GM13976 (cell line): ENCODE measurements around the gene XRN2.

ENCODE experiments used
- DNase-seq: peaks from one replicate; pipeline ENCODE4 v3.0.0; 2012; ENCODE audit warnings: low spot score
- in situ Hi-C: fragments of 300-500 bp; cut with MboI; formaldehyde crosslinking; loops from one replicate; pipeline ENCODE4 v1.12.0; 2022; ENCODE audit warnings: low sequenced_read_pairs, mixed read lengths, inconsistent platforms; ENCODE audit not compliant: unreplicated experiment
- TF ChIP-seq, protein P1 (sequence below): IDR thresholded peaks from 2 replicates; pipeline ENCODE4 v1.5.1; 2012; ENCODE audit warnings: borderline replicate concordance, mild to moderate bottlenecking; ENCODE audit not compliant: insufficient read depth; ENCODE audit errors: extremely low read depth, missing control alignments, control extremely low read depth

XRN2 gene

GRCh38 chr20:21376626-21377025 lies 73.5 kb downstream of the XRN2 start:
- DNase-seq: no peak
- in situ Hi-C loops: no loop called here
- TF ChIP-seq, protein P1, sequence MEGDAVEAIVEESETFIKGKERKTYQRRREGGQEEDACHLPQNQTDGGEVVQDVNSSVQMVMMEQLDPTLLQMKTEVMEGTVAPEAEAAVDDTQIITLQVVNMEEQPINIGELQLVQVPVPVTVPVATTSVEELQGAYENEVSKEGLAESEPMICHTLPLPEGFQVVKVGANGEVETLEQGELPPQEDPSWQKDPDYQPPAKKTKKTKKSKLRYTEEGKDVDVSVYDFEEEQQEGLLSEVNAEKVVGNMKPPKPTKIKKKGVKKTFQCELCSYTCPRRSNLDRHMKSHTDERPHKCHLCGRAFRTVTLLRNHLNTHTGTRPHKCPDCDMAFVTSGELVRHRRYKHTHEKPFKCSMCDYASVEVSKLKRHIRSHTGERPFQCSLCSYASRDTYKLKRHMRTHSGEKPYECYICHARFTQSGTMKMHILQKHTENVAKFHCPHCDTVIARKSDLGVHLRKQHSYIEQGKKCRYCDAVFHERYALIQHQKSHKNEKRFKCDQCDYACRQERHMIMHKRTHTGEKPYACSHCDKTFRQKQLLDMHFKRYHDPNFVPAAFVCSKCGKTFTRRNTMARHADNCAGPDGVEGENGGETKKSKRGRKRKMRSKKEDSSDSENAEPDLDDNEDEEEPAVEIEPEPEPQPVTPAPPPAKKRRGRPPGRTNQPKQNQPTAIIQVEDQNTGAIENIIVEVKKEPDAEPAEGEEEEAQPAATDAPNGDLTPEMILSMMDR: no peak

DNA sequence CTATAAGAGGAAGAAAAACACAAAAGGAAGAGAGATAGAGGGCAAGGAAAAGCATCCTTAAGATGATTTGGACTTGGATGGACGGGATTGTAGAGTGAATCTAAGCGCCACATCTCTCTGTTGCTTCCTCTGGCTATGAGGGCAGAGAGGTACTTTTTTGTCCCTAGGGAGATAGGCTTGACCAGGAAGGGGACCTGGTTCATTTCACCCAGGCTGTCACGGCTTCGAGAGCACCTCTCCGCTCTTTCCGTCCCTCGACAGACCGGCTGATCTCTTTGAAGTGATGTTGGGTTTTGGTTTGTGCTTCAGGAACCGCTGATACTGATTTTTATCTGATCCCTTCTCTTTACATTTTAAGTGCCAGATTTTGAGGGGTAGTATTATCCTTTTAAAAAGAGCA lies 74.6 kb downstream of the XRN2 start:
- in situ Hi-C loops: no loop called here
- TF ChIP-seq, protein P1: no peak
- no peak for DNase-seq

GRCh38 chr20:21378259-21378658 lies 75.1 kb downstream of the XRN2 start:
- DNase-seq: no peak
- TF ChIP-seq, protein P1: no peak
- in situ Hi-C loops: no loop called here

DNA sequence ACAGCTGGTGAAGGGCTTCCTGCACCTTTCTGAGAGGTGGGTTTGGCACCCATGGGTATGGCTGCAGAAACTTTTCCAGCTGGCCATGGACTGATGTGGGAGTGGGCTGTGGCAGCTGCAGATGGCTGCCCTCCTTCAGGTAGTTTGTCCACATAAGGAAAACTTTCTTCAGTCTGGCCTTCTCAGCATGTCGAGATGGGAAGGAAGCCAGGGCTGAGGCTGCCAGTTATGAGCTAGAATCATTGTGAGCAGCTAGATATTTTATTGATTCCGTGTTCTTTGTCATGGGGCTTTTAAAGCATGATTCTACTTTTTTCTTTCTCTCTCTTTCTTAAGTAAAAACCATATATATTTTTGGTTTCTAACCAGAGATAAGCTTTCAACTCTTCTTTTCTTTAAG lies 77.6 kb downstream of the XRN2 start:
- TF ChIP-seq, protein P1: no peak
- DNase-seq: no peak
- in situ Hi-C loops: no loop called here

DNA sequence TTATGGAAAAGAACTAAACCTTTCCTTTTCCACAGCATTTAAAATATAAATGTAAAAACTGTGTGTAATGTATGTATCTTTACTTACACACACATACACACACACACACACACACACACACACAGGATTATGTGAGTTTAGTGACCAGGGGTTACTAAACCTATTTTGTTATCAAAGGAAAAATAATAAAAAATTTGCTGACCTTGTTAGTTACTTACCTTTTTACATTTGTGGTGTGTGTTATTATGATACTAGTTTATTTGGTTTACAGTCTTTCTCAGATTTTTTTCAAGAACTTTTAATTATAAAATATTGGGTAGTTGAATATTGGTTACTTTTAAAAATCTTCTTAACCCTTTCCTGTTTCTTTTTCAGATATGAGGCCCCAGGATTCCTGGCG lies 78.5 kb downstream of the XRN2 start:
- in situ Hi-C loops: no loop called here
- TF ChIP-seq, protein P1: no peak
- DNase-seq: no peak

GRCh38 chr20:21384308-21384892 lies 81.3 kb downstream of the XRN2 start:
- in situ Hi-C loops: no loop called here
- TF ChIP-seq, protein P1: no peak

More at GRCh38 chr20:21384308-21384892, 81.3 kb downstream of the XRN2 start:
- no peak for DNase-seq
